RPMI8226 (cell line): Measurements from ENCODE around the gene GNGT2.

Source experiments
- DNase-seq: peaks from one replicate; pipeline ENCODE4 v3.0.0-alpha.2; 2015

Gene GNGT2

GRCh38 chr17:49229076-49229804, 18.9 kb upstream of the GNGT2 start:
- DNase-seq = no peak

- DNase-seq = peak; percentile 83
These were observed 17.3 kb upstream of the GNGT2 start for GRCh38 chr17:49227436-49228261.

GRCh38 chr17:49226771-49227435, 16.5 kb upstream of the GNGT2 start:
- DNase-seq = no peak

GRCh38 chr17:49225554-49226236, 15.3 kb upstream of the GNGT2 start:
- DNase-seq = no peak

- DNase-seq = no peak
These were observed 14.6 kb upstream of the GNGT2 start for GRCh38 chr17:49224997-49225337.

GRCh38 chr17:49224198-49224996, 14.0 kb upstream of the GNGT2 start:
- peak; percentile 81 for DNase-seq

- peak; percentile 75 for DNase-seq
These were observed 13.3 kb upstream of the GNGT2 start for GRCh38 chr17:49223517-49224197.

- no peak for DNase-seq
These were observed 12.8 kb upstream of the GNGT2 start for GRCh38 chr17:49223168-49223516.

GRCh38 chr17:49219987-49220386, 9.6 kb upstream of the GNGT2 start:
- no peak for DNase-seq

GRCh38 chr17:49218941-49219913, 8.9 kb upstream of the GNGT2 start:
- DNase-seq = no peak

GRCh38 chr17:49217651-49218413, 7.5 kb upstream of the GNGT2 start:
- DNase-seq = peak; percentile 35

GRCh38 chr17:49216953-49217650, 6.7 kb upstream of the GNGT2 start:
- DNase-seq = no peak

GRCh38 chr17:49216482-49216881, 6.1 kb upstream of the GNGT2 start:
- DNase-seq = no peak

- DNase-seq = no peak
These were observed 4.4 kb upstream of the GNGT2 start for GRCh38 chr17:49214676-49215360.

GRCh38 chr17:49213847-49214246, 3.5 kb upstream of the GNGT2 start:
- no peak for DNase-seq

- DNase-seq = no peak
These were observed 3.0 kb upstream of the GNGT2 start for GRCh38 chr17:49213399-49213798.

GRCh38 chr17:49209061-49209571, 1.3 kb downstream of the GNGT2 start:
- DNase-seq = no peak

GRCh38 chr17:49204516-49204915, 5.9 kb downstream of the GNGT2 start:
- no peak for DNase-seq
